ENCODE measurements around the gene PERP. TPM values are rescaled to one million over a fixed set of nuclear protein-coding genes. Genes with fewer than 3 reads are reported as not detected.

PERP gene
- total RNA-seq, 1 experiment from 2014 or later: 348 TPM

GRCh38 chr6:138054982-138055381 is 52.2 kb downstream of the PERP start:
- no TSS peak for BruUV-seq (replicated peaks)
- ChIA-PET POLR2A (no interaction called here), CTCF (no interaction called here)
- no peak overlapping the region for H3K27ac ChIP-seq (ENCODE audit: low read length)
- TF ChIP-seq TCF7L2 (IDR thresholded peaks at IDR 0.05; ENCODE audit: low read depth, low read length) (no peak), SIN3A (IDR thresholded peaks at IDR 0.05; ENCODE audit: borderline replicate concordance, insufficient read depth, low read depth, low read length) (no peak), POLR2AphosphoS5 (IDR thresholded peaks at IDR 0.05; ENCODE audit: low read depth, low read length) (no peak)
- TF ChIP-seq, protein P1, sequence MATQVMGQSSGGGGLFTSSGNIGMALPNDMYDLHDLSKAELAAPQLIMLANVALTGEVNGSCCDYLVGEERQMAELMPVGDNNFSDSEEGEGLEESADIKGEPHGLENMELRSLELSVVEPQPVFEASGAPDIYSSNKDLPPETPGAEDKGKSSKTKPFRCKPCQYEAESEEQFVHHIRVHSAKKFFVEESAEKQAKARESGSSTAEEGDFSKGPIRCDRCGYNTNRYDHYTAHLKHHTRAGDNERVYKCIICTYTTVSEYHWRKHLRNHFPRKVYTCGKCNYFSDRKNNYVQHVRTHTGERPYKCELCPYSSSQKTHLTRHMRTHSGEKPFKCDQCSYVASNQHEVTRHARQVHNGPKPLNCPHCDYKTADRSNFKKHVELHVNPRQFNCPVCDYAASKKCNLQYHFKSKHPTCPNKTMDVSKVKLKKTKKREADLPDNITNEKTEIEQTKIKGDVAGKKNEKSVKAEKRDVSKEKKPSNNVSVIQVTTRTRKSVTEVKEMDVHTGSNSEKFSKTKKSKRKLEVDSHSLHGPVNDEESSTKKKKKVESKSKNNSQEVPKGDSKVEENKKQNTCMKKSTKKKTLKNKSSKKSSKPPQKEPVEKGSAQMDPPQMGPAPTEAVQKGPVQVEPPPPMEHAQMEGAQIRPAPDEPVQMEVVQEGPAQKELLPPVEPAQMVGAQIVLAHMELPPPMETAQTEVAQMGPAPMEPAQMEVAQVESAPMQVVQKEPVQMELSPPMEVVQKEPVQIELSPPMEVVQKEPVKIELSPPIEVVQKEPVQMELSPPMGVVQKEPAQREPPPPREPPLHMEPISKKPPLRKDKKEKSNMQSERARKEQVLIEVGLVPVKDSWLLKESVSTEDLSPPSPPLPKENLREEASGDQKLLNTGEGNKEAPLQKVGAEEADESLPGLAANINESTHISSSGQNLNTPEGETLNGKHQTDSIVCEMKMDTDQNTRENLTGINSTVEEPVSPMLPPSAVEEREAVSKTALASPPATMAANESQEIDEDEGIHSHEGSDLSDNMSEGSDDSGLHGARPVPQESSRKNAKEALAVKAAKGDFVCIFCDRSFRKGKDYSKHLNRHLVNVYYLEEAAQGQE (IDR thresholded peaks at IDR 0.05; ENCODE audit: insufficient read depth in 1 of 2, low read depth in 2 of 2, low read length in 1 of 2): no peak
- TF ChIP-seq, protein P2, sequence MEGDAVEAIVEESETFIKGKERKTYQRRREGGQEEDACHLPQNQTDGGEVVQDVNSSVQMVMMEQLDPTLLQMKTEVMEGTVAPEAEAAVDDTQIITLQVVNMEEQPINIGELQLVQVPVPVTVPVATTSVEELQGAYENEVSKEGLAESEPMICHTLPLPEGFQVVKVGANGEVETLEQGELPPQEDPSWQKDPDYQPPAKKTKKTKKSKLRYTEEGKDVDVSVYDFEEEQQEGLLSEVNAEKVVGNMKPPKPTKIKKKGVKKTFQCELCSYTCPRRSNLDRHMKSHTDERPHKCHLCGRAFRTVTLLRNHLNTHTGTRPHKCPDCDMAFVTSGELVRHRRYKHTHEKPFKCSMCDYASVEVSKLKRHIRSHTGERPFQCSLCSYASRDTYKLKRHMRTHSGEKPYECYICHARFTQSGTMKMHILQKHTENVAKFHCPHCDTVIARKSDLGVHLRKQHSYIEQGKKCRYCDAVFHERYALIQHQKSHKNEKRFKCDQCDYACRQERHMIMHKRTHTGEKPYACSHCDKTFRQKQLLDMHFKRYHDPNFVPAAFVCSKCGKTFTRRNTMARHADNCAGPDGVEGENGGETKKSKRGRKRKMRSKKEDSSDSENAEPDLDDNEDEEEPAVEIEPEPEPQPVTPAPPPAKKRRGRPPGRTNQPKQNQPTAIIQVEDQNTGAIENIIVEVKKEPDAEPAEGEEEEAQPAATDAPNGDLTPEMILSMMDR (IDR thresholded peaks at IDR 0.05): no peak
- H3K36me3 ChIP-seq (ENCODE audit: control insufficient read depth, insufficient read depth, low read length): no peaks in the 10 kb centered on the region
- in situ Hi-C loops (cut with HindIII; ENCODE audit: low pct_unique_long_range_greater_than_20kb, low sequenced_read_pairs) (no loop called here), intact Hi-C loops (cut with micrococcal nuclease; ENCODE audit: unreplicated experiment) (no loop called here)
- peaks cover 8% of the 10 kb centered on the region; the same call in 1 of the 2 replicates for H3K9me3 ChIP-seq (ENCODE audit: control insufficient read depth, insufficient read depth, low read depth, low read length)
- H3K4me3 ChIP-seq (ENCODE audit: low read depth in 2 of 2, low read length in 2 of 2): no peak overlapping the region
- H3K4me1 ChIP-seq (ENCODE audit: control insufficient read depth, insufficient read depth, low read length): no peaks in the 10 kb centered on the region
- no peaks in the 10 kb centered on the region for H3K27me3 ChIP-seq (ENCODE audit: control insufficient read depth, insufficient read depth, low read length)
- DNase-seq (ENCODE audit: low read depth, low spot score) (no peak), ATAC-seq (no peak)

DNA sequence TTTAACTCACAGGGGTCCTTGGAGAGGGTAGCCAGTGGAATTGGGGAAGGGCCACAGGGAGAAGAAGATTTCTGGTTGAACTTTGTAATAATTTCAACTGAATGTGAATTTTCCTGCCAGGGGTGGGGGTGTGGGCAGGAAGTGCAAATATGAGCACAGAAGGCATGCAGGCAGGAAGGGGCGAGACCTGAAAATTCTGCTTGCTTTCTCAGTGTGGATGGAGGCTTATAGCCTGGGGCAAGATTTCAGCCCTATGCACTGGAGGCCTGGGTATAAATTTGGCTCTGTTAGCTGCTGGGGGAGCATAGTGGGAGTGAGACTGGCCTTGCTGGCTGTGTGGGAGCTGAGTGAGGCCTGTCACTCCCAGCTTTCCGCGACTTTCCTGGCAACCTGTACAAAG is 54.4 kb downstream of the PERP start:
- no peaks in the 10 kb centered on the region for H3K4me1 ChIP-seq (ENCODE audit: control insufficient read depth, insufficient read depth, low read length)
- ChIA-PET CTCF (no interaction called here), POLR2A (no interaction called here)
- no peaks in the 10 kb centered on the region for H3K27me3 ChIP-seq (ENCODE audit: control insufficient read depth, insufficient read depth, low read length)
- H3K4me3 ChIP-seq (ENCODE audit: low read depth in 2 of 2, low read length in 2 of 2): no peak overlapping the region
- H3K27ac ChIP-seq (ENCODE audit: low read length): no peak overlapping the region
- intact Hi-C loops (cut with micrococcal nuclease; ENCODE audit: unreplicated experiment): no loop called here
- in situ Hi-C loops (cut with HindIII; ENCODE audit: low pct_unique_long_range_greater_than_20kb, low sequenced_read_pairs): no loop called here
- H3K36me3 ChIP-seq (ENCODE audit: control insufficient read depth, insufficient read depth, low read length): no peaks in the 10 kb centered on the region
- BruUV-seq (replicated peaks): no TSS peak
- no peak for TF ChIP-seq SIN3A (IDR thresholded peaks at IDR 0.05; ENCODE audit: borderline replicate concordance, insufficient read depth, low read depth, low read length)
- TF ChIP-seq, protein P2 (IDR thresholded peaks at IDR 0.05): no peak
- TF ChIP-seq TCF7L2 (IDR thresholded peaks at IDR 0.05; ENCODE audit: low read depth, low read length): no peak
- TF ChIP-seq POLR2AphosphoS5 (IDR thresholded peaks at IDR 0.05; ENCODE audit: low read depth, low read length): no peak
- TF ChIP-seq, protein P1 (IDR thresholded peaks at IDR 0.05; ENCODE audit: insufficient read depth in 1 of 2, low read depth in 2 of 2, low read length in 1 of 2): no peak
- DNase-seq (ENCODE audit: low read depth, low spot score) (no peak), ATAC-seq (no peak)
- peaks cover 8% of the 10 kb centered on the region; the same call in 1 of the 2 replicates for H3K9me3 ChIP-seq (ENCODE audit: control insufficient read depth, insufficient read depth, low read depth, low read length)
